ENCODE measurements around the gene PSMC3.

The PSMC3 gene

GRCh38 chr11:47411884-47412746 lies 14.1 kb downstream of the PSMC3 start:
- peak; percentile 64 for DNase-seq

- DNase-seq: no peak
These were observed 15.6 kb downstream of the PSMC3 start for GRCh38 chr11:47410370-47411264.

GRCh38 chr11:47409440-47410369 lies 16.5 kb downstream of the PSMC3 start:
- no peak for DNase-seq

GRCh38 chr11:47408598-47409439 lies 17.4 kb downstream of the PSMC3 start:
- peak; percentile 54 for DNase-seq

GRCh38 chr11:47407746-47408590 lies 18.3 kb downstream of the PSMC3 start, which contains the start of gene SLC39A13:
TSS of gene SLC39A13 (plus strand) at chr11:47408590. CDS start at chr11:47410095, 1,505 bp downstream.
- DNase-seq: peak; percentile 98

GRCh38 chr11:47406896-47407745 lies 19.1 kb downstream of the PSMC3 start:
- no peak for DNase-seq

- no peak for DNase-seq
These were observed 22.7 kb downstream of the PSMC3 start for GRCh38 chr11:47403571-47403970.

GRCh38 chr11:47403135-47403534 lies 23.1 kb downstream of the PSMC3 start:
- no peak for DNase-seq

- DNase-seq: peak; percentile 25
These were observed 25.4 kb downstream of the PSMC3 start for GRCh38 chr11:47400768-47401279.

- DNase-seq: peak; percentile 24
These were observed 26.1 kb downstream of the PSMC3 start for GRCh38 chr11:47399860-47400767.

- DNase-seq: no peak
These were observed 27.7 kb downstream of the PSMC3 start for GRCh38 chr11:47398551-47398950.

GRCh38 chr11:47398011-47398410 lies 28.2 kb downstream of the PSMC3 start:
- no peak for DNase-seq

GRCh38 chr11:47396049-47396320 lies 30.3 kb downstream of the PSMC3 start:
- DNase-seq: no peak

GRCh38 chr11:47395223-47396048 lies 30.8 kb downstream of the PSMC3 start:
- no peak for DNase-seq

GRCh38 chr11:47394322-47395222 lies 31.7 kb downstream of the PSMC3 start:
- DNase-seq: no peak

GRCh38 chr11:47394050-47394321 lies 32.3 kb downstream of the PSMC3 start:
- no peak for DNase-seq

Data from DMS53 (cell line).